Fibroblast of gingiva (primary cell): ENCODE results near the gene ATG14.
"Not testable (repeated sequence)": the region's sequence is repeated elsewhere in the genome, so short reads cannot be mapped to it uniquely, and the experiment has no call there.

ENCODE experiments used
- DNase-seq: peaks from one replicate; pipeline ENCODE4 v3.0.0-alpha.2; 2011; ENCODE audit warnings: low read depth

ATG14 gene

DNA sequence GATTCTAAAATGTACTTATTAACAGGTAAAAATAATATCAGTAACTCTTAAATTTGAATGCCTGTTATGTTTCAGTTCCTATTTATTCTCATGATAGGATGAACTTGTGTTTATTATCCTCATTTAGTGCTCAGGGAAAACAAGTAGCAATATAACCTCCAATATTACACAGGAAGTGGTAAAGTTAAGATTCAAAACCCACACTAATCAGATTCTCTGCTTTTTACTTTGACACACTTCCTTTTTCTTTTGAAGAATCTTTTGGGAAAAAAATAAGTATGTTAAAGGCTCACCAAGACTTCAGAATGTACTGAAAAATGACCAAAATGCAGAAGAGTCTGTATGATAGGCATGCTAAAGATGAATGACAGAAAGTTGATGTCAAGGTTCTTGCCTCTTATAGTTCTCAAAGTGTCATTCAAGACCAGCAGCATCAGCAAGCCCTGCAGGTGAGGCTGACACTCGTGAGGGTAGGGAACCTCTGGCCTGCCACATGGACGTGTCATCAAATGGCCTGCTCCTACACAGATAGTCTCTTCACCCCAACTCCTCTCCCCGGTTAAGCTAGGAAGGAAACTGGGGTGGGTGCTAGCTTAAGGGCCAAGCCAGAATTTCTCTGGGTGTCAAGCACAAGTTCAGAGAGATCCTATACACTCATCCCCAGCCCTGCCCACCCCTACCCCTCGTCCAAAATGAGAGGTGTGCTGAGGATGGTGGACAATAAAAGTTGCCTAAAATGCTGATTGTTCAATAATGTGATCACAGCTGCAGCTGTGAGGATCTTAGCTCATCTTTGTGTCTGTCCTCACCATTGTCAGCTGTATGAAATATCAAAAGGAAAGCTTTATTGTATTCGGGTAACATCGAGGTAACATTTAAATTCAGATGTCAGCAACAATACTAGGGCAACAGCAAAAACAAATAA, 22.5 kb upstream of the ATG14 start:
- DNase-seq: no peak

DNA sequence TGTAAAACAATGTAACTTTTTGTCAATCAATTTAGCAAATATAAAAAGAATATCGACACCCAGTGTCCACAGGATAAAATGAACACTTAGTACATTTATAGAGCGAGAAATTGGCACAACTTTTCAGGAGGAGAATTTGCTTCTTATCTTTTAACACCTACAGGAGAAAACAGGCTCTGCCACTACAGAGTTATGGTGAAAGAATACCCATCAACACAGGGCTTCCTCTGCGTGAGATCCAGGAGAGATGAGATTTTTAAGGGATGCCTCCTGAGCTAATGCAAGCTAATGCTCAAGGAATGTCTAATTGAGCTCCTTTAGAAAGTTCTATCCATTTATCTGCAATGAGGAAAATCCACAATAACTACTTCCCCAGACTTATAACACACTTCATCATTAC, 21.0 kb upstream of the ATG14 start:
- no peak for DNase-seq

DNA sequence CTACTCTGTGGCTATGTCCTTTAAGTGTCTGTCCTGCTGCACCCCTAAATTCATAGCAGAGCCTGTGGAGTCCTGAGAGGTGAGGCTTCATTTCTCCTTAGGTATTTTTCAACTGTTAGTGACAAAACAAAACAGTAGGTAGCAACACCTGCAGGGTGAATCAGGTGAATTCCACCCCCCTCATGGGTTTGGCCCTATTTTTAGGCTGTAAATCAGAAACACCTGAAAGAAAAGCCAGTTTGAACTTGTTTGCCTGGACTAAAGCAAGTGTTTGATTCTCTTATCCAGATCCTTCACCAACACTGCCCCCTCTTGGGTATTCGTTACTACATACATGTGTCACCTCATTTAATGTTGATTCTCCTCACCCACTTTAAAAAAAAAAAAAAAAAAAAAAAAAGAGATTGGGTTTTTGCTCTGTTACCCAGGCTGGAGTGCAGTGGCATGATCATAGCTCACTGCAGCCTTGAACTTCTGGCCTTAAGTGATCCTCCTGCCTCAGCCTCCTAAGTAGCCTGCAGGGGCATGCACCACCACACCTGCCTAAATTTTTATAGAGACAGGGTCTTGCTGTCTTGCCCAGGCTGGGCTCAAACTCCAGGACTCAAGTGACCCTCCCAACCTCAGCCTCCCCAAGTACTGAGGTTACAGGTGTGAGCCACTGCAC, 18.5 kb upstream of the ATG14 start:
- DNase-seq: peak; percentile 67

DNA sequence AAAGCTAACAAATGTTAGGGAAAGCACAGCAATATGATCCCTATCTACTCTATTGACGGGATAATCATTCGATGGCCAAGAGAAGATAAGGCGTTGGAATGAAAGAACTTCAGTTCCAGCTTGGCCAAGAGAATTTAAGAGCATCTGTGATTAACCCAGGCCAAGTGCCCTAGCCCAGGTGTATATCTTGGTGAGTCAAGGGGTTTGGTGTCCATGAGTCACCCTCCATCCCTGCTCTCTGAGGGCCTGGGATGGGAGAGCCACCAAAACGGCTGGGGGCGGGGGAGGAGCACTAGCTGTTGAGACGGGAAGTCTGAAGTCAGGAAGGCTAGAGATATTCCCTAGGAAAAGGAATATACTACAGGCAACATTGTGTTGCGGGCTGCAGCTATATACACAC, 15.8 kb upstream of the ATG14 start:
- no peak for DNase-seq

DNA sequence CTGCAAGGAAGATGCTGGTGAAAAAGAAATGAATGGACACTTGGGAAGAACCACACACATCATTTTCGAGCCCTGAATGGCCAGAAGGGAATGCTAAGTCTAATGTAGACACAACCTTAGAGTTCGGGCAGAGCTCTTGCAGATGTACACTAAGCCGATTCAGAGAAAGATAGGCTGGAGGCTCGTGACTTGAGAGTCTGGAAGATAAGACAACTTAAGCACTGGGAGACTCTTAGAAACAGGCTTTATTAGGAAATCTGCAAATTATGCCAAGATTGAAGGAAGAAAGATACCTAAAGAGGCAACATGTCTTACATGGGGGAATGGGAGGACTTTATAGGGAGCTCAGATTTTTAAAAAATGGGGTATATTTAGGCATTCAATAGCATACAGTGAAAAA, 15.3 kb upstream of the ATG14 start:
- DNase-seq: no peak

DNA sequence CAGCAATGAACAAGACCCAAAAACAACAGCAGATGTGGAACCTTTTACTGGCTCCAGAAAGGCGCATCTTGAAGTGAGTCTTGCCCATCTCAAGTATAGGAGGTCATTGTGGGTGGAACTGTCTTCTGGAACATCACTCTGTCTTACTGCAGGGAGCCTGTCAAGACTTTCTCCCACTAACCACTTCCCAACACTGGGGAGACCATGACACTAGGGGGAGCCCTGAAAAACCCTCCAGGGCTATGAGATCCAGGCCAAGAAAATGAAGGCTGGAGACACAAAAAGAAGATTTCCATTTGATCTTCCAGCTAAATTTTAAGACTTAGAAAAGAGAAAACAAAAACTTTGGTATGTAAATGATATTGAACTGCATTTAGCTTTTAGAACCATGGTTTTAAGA, 13.5 kb upstream of the ATG14 start:
- no peak for DNase-seq

DNA sequence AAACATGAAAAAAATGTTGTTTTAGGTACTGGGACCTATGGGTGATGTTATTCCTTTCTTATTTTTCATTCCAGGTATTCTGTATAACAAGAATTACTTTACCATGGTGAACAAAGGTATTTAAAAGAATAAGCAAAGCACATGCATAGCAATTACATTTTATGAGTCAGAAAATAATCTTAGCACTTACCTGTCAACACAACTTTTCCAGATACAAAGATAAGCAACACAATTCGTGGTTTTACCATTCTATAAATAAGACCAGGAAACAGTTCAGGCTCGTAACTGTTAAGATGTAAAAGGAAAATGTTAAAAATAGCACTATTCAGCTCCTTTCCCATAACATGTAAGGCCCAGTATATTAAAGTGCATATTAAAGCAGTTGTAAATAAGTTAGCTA, 12.3 kb upstream of the ATG14 start:
- DNase-seq: no peak

DNA sequence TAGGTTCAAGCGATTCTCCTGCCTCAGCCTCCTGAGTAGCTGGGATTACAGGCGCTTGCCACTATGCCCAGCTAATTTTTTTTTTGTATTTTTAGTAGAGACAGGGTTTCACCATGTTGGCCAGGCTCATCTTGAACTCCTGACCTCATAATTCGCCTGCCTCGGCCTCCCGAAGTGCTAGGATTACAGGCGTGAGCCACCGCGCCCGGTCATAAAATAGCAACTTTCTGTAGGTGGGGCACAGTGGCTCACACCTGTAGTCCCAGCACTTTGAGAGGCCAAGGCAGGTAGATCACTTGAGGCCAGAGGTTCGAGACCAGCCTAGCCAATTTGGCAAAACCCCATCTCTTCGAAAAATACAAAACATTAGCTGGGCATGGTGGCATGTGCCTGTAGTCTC, 10.7 kb upstream of the ATG14 start:
- DNase-seq: not testable (repeated sequence)

DNA sequence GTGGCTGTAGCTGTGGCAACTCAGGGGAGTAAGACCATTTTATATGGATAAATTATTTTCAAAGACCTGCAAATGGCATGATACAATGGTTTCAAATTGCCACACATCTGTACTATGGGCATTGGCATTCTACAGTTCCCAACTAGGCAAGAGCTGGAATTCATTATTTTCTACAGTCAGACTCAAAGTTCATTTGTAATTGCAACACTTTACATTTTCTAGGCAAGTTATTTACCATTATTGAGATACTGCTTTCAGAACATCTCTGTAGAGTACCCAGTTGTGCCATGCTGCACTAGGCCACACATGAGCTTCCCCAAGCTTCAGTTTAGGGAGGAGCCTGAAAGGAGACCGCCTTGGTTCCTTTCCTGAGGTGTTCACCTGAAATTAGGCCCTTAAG, 8.0 kb upstream of the ATG14 start:
- DNase-seq: no peak

DNA sequence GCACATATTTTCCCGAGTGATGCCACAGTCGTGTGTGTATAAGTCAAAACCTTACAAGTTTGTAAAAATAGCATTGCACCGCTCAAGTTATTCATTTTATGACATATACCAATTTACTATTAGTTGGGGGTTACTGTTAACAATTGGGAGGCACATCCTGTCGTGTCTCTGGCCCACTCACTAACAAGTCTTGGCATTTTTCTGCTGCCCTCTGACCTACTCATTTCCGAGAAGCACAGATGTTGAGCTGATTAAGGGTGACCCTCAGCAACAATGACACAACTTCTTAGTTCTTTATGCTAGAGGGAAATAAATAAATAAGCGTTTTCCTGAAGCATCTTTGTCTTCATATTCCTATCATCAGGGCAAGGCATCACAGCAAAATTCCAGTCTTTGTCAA, 6.8 kb upstream of the ATG14 start:
- no peak for DNase-seq

DNA sequence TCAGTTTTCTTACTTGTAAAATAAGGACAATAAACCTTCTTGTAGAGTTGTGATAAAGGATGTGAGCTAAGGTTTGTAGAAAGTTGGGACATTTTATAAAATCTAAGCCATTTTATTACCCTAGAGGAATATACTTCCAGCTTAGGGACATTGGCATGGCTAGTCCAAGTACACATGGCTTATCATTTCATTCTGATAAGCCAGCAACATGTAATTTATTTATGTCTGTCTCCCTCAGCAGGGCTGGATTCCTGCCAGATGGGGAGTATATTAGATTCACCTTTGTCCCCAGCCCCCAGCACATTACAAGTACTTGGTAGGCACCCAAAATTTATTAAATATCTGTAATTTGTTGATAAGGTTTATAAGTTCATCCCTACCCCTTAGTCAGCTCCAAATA, 6.3 kb upstream of the ATG14 start:
- no peak for DNase-seq

DNA sequence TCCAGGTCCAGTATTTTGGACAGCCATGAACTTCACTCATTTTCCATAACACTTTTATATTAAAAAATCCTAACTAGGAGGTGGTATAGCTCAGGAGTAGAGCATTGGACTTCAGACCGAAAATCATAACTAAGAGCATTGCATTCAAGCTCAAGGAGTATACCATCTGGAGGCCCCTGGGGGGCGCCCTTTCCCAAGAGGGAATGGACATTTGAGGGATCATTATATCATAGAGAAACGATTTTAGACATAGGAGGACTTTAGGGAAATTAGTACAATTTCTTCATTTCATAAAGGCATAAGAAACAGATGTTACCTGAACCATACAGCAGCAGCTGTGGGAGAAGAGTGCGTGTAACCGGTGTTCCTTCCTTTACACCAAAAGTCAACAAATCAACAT, 5.2 kb upstream of the ATG14 start:
- DNase-seq: no peak

DNA sequence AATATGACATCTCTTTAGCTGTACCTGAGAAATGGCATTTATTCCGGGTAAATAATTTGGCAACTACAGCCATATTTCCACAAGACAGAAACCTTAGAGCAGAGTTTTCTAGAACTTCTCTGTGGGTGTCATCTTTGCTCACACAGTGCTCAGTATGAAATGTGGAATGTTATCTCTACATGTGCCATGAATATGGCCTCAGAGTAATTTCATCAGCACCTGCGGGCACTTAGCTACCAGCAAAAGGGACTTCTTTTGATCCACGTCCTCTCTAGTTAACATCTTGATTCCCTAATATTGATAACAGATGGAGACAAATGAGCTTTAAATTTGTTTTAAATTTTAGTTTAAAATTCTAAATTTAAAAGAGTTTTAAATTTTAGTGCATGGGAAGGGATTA, 2.9 kb upstream of the ATG14 start:
- DNase-seq: no peak

DNA sequence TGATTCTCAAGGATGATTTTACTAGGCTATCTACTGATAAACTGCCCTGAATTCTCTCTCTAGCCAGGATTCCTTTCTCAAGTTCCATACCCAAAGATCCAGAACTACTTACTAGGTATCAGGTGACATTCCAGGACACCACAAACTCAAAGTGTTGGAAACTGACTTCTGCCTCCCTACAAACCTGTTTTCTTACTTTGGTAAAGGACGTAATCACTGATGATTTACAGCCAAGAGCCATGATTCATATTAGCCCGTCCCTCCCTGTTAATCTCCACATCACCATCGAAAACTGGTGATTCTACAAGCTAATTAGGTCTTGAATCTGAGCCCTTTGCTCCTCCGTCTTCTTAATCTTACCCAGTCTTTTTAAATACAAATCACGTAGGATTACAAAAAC, 1.0 kb upstream of the ATG14 start:
- DNase-seq: no peak

DNA sequence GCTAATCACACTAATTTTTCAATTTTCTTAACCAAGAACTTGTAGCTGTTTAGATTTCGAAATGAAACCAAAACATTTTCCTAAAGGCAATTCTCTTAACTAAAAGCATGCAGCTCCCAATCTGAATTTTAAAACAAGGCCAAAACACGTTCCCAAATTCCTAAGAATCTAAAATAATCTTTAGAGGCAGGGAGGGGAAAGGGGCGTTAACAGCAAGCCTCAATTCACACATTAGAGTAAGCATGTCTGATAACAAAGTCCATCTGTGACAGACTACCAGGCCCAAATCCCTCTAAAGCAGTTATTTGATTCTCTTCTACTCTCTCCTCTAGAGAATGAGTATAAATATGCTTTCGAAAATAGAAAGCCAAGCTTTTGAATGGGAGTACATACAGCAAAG, 754 bp downstream of the ATG14 start:
- no peak for DNase-seq

DNA sequence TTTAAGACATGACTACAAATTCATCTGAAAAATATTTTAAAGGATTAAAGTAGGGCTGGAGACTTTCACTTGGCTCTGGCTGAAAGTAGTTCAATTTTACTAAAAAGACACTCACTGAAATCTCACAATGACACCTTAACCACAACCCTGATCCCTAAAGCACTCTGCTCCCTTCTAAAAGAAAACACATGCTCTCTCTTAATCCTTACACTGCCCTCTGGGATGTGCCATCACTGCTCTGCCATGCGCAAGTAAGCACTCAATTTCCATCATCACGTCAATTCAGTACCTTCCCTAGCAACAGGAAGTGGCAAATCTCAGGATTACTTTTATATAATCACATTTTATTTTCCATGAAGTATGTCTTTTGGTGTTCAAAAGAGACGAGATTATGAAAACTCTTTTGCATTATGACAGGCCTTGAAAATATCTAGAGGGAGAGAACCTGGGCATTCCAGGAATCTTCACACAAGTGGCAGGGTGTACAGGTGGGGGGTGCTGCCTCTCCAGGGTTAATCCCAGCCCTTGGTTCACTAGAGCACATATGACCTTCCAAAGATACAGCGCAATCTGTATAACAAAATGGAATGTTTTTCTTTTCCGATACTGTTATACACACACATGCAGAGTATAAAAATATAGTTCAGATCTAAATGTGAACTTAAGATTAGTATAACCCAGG, 7.3 kb downstream of the ATG14 start:
- no peak for DNase-seq

DNA sequence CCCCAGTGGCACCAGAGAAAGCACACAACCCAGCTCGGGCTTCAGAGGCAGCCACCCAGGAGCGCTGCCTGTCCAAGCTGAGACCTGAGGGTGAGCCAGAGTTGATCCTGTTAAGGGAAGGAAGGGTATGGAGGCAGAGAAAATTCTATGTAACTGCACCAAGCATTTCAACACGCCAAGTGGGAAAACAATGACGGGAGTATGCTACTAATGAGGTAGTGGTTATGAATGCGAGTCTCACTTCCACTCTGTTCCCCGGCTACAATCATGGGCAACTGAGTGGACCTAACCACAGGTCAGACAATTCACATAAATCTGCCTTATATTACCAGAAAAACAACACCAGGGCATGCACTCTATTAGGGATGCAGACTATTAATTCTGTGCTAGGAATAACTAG, 9.9 kb downstream of the ATG14 start:
- DNase-seq: no peak

DNA sequence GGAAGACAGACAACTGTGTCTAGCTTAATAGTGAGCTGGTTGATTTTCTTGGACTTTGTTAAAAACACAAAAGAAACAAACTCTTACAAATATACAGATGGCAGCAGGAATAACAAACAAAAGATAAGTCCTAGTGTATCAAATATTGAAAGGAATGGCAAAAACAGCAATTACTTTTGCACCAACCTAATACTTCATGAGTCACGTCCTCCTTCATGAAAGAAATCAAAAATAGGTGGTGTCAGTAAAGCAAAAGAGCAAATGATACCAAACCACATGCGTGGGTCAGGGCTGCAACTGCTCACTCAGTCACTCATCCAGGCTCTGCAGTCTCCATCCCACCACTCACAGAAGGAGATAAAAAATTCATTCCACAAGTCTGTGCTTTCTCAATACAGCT, 11.8 kb downstream of the ATG14 start:
- DNase-seq: no peak

DNA sequence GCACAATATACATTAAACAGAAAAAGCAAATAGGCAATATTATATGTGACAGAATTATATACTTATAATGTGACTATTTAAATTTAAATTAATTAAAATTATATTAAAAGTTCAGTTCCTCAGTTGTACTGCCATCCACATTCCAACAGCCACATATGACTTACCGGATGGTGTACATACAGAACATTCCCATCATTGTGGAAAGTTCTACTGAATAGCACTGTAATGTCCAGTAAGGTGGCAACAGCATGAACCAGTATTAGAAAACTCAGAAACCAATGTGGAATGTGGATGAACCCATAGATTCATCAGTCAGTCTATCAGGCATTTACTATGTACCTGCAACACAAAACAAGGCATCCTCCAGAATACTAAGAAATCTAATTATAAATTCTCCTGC, 12.4 kb downstream of the ATG14 start:
- no peak for DNase-seq

DNA sequence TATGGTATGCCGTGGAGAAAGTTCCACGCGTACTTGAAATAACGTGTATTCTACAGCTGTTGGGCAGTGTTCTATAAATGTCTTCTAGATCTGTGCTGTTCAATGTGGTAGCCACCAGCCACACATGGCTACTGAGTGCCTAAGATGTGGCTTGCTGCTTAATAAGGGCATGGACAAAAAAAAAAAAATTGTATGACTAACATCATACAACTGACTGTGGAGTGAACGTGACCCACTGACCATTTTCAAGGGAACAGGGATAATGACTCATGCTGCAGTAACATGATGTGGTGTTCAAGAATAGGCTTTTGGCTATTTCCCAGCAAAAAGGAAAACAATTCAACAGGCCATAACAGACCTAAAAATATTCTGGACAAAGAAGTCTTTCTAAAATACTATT, 13.0 kb downstream of the ATG14 start:
- DNase-seq: peak; percentile 88

DNA sequence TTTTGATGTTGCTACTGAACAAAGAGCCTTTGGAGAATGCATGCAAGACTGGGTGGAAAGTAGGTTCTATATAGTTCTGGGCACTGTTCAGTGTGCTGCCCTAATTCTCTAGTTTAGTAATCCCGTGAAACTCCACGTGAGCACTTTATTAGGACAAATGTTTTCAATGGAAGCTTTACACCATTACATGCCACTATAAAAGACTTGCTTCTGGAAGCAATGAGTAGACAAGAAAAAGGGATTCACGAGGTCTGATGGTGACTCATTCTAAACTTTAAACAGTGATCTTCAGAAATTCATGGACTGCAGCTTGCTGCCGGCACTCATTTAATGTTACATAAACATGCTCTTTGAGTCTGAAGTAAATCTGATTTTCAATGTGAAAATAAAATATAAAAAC, 22.3 kb downstream of the ATG14 start:
- peak; percentile 70 for DNase-seq

DNA sequence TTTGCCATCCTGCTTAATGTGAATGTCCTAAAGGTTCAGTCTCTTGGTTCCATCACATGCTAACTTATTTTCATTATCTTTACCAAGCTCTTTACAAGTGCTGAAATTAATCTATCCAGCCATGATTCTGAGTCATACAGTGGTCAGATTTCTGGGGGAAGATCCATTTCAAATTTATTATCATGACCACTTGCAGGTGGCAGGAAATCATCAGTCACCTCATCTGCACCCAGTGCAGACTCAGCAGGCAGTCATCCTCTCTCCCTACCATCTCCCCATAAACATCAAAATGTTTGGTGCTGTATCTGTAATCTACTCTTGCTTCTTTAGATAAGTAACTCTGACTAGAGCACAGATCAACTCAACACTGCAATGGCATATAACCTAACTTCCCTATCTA, 23.5 kb downstream of the ATG14 start:
- no peak for DNase-seq

DNA sequence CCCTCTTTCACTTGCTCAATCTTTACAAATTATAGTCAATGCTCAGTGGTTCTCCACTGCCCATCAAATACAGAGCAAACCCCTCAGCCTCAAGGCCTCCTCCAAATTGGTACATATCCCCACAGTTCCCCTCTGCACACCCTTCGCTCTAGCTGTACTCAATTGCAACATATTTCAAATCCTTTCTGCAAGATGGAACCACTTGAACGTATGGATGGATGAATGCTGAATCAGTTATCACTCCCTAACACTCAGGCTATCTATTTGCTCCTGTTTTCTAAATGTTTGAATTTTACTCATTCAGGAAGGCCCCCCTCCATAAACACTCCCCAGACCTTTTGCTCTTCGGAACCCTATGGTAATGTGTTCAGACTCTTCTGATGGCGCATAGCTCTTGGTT, 24.5 kb downstream of the ATG14 start:
- no peak for DNase-seq
